Thyroid gland (tissue), 4 donors: ENCODE results near the gene ATP8A1. TPM values are rescaled to one million over a fixed set of nuclear protein-coding genes. Genes with fewer than 3 reads are reported as not detected.

Experiments
- DNase-seq, 2 donors: peaks; one replicate each; pipeline ENCODE4 v3.0.0-alpha.2; 2019
- H3K27ac ChIP-seq, 3 donors: fragments of 200-600 bp; sonication (generic); 1 replicate in 2 of 3; 2 replicates in 1 of 3; pipeline ENCODE4 v1.5.1; 2016 to 2019; ENCODE audit warnings: mild to moderate bottlenecking in 1 of 3, moderate library complexity in 1 of 3
- H3K27me3 ChIP-seq: fragments of 200-600 bp; sonication (generic); one replicate; pipeline ENCODE4 v1.5.1; 2019
- H3K36me3 ChIP-seq, 2 donors: fragments of 200-600 bp; sonication (generic); one replicate each; pipeline ENCODE4 v1.5.1; 2016 to 2019
- H3K4me1 ChIP-seq, 2 donors: fragments of 200-600 bp; sonication (generic); one replicate each; pipeline ENCODE4 v1.5.1; 2017 to 2019
- H3K4me3 ChIP-seq, 3 donors: fragments of 200-600 bp; sonication (generic); replicated peaks in 1 of 3; 1 replicate in 2 of 3; 2 replicates in 1 of 3; pipeline ENCODE4 v1.5.1; 2016; ENCODE audit warnings: mild to moderate bottlenecking in 1 of 3
- H3K9me3 ChIP-seq: fragments of 200-600 bp; sonication (generic); one replicate; pipeline ENCODE4 v1.5.1; 2017
- POLR2A ChIP-seq, 2 donors: fragments of 450-650 bp; IDR thresholded peaks; one replicate each; pipeline ENCODE4 v1.6.1; 2017; ENCODE audit warnings: antibody characterized with exemption in 2 of 2, mild to moderate bottlenecking in 2 of 2, moderate library complexity in 1 of 2
- WGBS, 2 donors: methylation state at CpG; one replicate each; pipeline ENCODE4 v1.1.5; 2017; 5-methylcytosine and 5-hydroxymethylcytosine counted together
- intact Hi-C: fragments of 100-400 bp; cut with DNase I; formaldehyde crosslinking; loops from one replicate; pipeline ENCODE4 v1.15.1; 2023
- total RNA-seq, 4 donors: library from RNA; depleted of rRNA; stranded (reverse); fragments of >200 nt; gene quantifications; one replicate each; pipeline ENCODE4 v1.2.3, GENCODE V29; 2016
- TF ChIP-seq, protein P1 (sequence below), 6 experiments: fragments of 200-600 bp in 3 of 6; fragments of 450-650 bp in 3 of 6; sonication (generic) in 3 of 6; IDR thresholded peaks; one replicate each; pipeline ENCODE4 v1.5.1; 2016 to 2019; ENCODE audit warnings: antibody characterized with exemption in 6 of 6, mild to moderate bottlenecking in 2 of 6, inconsistent platforms in 1 of 6, moderate library complexity in 1 of 6

ATP8A1 gene
- total RNA-seq, 4 donors from 2014 or later = 191 to 274 (median 245) TPM

- H3K4me1 ChIP-seq = peaks cover 23 to 34% of the 10 kb centered on the region in 2 donors
- H3K9me3 ChIP-seq = no peaks in the 10 kb centered on the region
- intact Hi-C loops = loop anchor here (10.0 kb wide), 1 partner anchor 645 kb away; no protein-coding TSS in a partner anchor
- H3K27me3 ChIP-seq = no peaks in the 10 kb centered on the region
- 54 to 68% methylated on average over 4 of the region's 4 CpGs for WGBS, 2 donors
- DNase-seq = no peak
- no peak for TF ChIP-seq POLR2A (IDR thresholded peaks at IDR 0.05)
- TF ChIP-seq, protein P1, sequence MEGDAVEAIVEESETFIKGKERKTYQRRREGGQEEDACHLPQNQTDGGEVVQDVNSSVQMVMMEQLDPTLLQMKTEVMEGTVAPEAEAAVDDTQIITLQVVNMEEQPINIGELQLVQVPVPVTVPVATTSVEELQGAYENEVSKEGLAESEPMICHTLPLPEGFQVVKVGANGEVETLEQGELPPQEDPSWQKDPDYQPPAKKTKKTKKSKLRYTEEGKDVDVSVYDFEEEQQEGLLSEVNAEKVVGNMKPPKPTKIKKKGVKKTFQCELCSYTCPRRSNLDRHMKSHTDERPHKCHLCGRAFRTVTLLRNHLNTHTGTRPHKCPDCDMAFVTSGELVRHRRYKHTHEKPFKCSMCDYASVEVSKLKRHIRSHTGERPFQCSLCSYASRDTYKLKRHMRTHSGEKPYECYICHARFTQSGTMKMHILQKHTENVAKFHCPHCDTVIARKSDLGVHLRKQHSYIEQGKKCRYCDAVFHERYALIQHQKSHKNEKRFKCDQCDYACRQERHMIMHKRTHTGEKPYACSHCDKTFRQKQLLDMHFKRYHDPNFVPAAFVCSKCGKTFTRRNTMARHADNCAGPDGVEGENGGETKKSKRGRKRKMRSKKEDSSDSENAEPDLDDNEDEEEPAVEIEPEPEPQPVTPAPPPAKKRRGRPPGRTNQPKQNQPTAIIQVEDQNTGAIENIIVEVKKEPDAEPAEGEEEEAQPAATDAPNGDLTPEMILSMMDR (IDR thresholded peaks at IDR 0.05) = no peak
- H3K4me3 ChIP-seq = no peak overlapping the region
- no peak overlapping the region for H3K27ac ChIP-seq
- no peaks in the 10 kb centered on the region for H3K36me3 ChIP-seq
These were observed 7.0 kb downstream of the ATP8A1 start for GRCh38 chr4:42649870-42650269.

DNA sequence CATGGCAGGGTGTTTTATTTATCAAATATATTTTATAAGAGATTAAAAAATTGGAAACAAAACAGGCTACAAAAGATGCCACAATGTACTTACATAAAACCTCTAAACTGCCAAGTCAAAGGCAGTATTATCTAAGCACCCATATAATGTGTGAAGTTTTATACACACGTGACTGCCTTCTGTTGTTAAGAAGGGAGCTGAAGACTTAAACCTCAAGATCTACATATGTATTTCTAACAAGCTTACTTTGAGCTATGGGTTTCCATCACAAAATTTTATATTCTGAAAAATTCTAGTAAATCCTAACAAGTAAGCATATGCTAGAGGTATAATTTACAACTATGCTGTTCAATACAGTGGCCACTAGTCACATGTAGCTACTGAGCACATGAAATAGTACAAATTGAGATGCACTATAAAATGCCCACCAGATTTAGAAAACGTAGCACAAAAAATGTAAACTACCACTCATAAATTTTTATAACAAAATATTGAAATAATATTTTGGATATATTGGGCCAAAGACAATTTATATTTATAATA is 9.8 kb downstream of the ATP8A1 start:
- intact Hi-C loops = loop anchor here (10.0 kb wide), 1 partner anchor 642 kb away; no protein-coding TSS in a partner anchor
- TF ChIP-seq, protein P1 (IDR thresholded peaks at IDR 0.05) = no peak
- no peak for TF ChIP-seq POLR2A (IDR thresholded peaks at IDR 0.05)
- peaks cover 11 to 17% of the 10 kb centered on the region in 2 donors for H3K4me1 ChIP-seq
- no peaks in the 10 kb centered on the region for H3K27me3 ChIP-seq
- no peak for DNase-seq
- no peaks in the 10 kb centered on the region for H3K9me3 ChIP-seq
- no peaks in the 10 kb centered on the region for H3K36me3 ChIP-seq
- WGBS, 2 donors = 92% methylated on average over 2 of the region's 2 CpGs
- no peak overlapping the region for H3K27ac ChIP-seq
- H3K4me3 ChIP-seq = no peak overlapping the region

DNA sequence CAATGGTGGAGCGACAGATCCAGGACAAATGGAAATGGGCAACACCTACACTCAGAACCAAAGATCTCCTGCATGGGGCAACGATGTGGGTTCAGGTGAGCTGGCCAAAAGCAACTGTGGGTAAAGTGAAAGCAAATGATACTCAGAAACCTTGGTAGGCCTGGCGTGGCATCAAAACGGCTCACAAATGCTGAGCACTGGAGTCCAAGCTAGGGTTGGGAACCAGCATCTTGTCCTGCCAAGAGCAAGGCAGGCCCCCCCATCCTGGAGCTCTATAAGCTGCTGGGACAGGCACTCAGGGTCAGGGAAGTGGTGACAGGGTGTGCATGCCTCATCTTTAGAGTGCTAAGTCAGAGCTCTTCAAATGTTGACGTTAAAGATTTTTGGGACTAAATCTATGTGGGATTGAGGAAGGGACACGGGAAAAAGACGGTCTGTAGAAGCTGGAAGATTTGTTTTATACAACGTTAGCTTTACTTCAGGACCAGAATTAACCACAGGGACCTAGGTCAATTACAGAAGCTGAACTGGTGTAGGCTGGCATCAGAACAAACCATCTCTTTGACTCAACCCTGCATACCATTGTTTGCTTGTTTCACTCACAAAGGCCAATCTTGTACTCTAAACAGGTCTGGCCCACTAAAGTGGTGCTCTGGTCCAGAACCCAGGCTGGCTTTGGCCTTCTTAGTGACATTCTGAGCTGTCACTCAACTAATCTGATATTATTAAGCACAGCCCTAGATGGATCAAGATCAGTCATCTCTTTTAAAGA is 10.7 kb downstream of the ATP8A1 start:
- Histone ChIP-seq H3K36me3 (no peaks in the 10 kb centered on the region), H3K4me1 (peaks cover 15 to 17% of the 10 kb centered on the region in 2 donors), H3K27ac (no peak overlapping the region), H3K9me3 (no peaks in the 10 kb centered on the region), H3K4me3 (no peak overlapping the region), H3K27me3 (no peaks in the 10 kb centered on the region)
- no peak for DNase-seq
- 95 to 98% methylated on average over 8 of the region's 8 CpGs for WGBS, 2 donors
- intact Hi-C loops = loop anchor here (10.0 kb wide), 1 partner anchor 641 kb away; no protein-coding TSS in a partner anchor
- no peak for TF ChIP-seq POLR2A (IDR thresholded peaks at IDR 0.05)
- TF ChIP-seq, protein P1 (IDR thresholded peaks at IDR 0.05) = no peak

DNA sequence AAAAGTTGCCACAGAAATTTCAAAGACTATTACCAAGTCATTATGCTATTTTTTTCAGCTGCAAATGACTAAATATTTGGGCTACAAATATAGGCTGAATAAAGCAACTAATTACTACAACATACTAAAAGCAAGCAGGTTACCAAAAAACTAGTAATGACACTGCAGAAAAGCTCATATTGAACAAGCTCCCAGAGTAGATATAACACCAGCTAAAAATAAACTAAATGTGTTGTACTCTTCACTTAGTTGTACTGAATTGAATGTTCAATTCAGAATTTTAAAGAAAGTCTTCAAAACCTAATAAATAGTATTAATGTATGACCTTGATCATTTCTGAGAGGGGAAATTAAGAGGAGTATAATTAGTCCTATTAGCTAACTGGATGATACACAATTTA is 12.0 kb downstream of the ATP8A1 start:
- TF ChIP-seq, protein P1 (IDR thresholded peaks at IDR 0.05) = no peak
- no peak for TF ChIP-seq POLR2A (IDR thresholded peaks at IDR 0.05)
- Histone ChIP-seq H3K27me3 (no peaks in the 10 kb centered on the region), H3K4me3 (no peak overlapping the region), H3K4me1 (peaks cover 15 to 17% of the 10 kb centered on the region in 2 donors), H3K36me3 (no peaks in the 10 kb centered on the region), H3K27ac (no peak overlapping the region), H3K9me3 (no peaks in the 10 kb centered on the region)
- intact Hi-C loops = loop anchor here (10.0 kb wide), 1 partner anchor 640 kb away; no protein-coding TSS in a partner anchor
- DNase-seq = no peak

- intact Hi-C loops = loop anchor here (10.0 kb wide), 1 partner anchor 639 kb away; no protein-coding TSS in a partner anchor
- peaks cover 15 to 22% of the 10 kb centered on the region in 2 donors for H3K4me1 ChIP-seq
- no peaks in the 10 kb centered on the region for H3K36me3 ChIP-seq
- no peaks in the 10 kb centered on the region for H3K27me3 ChIP-seq
- H3K9me3 ChIP-seq = no peaks in the 10 kb centered on the region
- H3K27ac ChIP-seq = no peak overlapping the region
- 91 to 96% methylated on average over 5 of the region's 5 CpGs for WGBS, 2 donors
- no peak overlapping the region for H3K4me3 ChIP-seq
- DNase-seq = no peak
- TF ChIP-seq, protein P1 (IDR thresholded peaks at IDR 0.05) = no peak
- no peak for TF ChIP-seq POLR2A (IDR thresholded peaks at IDR 0.05)
These were observed 13.2 kb downstream of the ATP8A1 start for GRCh38 chr4:42643685-42644084.
